Endometrium (tissue), 2 donors: Measurements from ENCODE around the gene CD79B.

Source experiments
- FAIRE-seq: peaks from 2 replicates; lab custom pipeline; 2012; peaks lifted over from hg19 to GRCh38; lab: Jason Lieb, UNC
- donor health status: control.
- donor health status: control.

Gene CD79B

DNA sequence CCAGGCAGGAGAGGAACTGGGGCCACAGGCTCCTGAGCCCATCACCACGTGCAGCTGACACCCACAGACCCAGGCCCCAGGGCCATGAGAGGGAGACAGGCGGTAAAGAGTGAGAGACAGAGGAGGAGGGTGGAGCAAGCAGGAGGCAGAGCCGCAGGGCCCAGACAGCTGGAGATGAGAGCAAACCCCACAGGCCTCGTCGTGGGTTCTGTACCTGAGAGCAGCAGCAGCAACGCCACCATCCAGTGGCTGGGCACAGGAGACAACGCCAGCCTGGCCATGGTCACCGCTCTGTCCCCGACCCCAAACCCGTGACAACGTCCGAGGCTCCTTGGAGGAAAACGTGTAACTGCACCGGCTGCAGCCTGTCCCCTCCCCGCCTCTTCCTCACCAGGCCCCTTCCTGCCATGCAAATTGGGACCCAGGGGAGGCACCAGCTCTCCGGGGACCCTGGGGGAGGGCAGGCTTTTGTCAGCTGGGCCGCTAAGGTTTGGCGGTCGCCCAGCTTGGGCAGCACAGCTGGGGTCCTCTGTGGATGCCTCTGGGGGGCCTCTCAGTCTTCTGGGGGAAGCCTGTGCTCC, at the start of gene CD79B:
Gene CD79B (minus strand): TSS at position 351 of the 581 bp plus-strand sequence. CDS start 70 bp downstream, at position 281.
- FAIRE-seq: no peak

DNA sequence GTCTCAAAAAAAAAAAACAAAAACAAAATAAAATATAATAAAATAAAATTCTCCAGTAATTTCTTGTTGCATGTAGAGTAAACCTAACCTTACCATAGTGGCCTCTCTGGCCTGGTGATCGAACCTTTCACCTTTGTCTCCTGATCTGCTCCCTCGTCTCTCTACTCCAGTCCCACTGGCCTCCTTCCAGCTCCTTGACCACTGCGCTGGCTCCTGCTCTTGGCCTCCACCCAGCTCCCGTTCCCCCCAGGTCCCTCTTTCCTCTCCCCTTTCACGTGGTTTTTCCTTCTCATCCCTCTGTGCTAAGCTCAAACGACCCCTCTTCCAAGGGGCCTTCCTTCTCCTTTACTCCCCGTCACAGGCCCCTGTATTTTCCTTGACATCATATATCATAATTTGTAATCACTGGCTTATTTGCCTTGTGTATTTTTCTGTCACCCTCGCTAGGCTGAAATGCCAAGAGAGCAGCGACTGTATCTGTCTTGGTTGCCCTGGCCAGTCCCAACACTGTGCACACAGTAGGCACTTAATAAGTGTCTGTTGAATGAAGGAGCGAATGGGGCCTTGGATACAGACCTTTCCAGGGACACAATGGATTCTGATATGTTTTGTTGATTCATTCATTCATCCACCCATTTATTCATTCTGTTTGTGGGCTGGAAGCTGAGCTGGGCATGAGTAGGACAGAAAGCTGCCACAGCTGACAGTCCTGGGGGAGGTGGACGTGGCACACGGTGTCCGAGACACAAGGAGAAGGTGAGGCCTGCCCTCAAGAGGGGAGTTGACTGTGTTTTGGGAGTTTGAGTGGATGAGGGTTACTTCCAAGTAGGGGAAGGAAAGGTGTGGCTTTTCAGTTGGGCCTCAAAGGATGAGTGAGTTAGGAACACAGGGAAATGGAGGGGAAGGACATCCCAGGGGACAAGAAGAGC, 46.4 kb upstream of the CD79B start:
- FAIRE-seq: no peak

DNA sequence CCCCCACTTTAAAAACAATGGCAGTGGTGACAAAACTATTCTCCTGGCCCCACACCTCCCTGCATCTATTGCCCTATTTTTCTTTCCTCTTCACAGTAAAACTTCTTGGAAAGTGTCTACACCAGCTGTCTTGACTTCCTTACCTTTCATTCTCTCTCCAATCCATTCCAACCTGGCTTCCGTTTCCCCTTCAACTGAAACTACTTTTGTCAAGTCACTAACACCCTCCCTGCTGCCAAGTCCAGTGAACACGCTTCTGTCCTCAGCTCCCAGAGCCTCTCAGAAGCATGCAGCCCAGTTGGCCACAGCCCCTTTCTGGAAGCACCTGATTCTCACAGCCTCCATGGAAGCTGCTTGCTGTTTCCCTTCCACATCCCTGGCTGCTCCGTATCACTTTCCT, 44.6 kb upstream of the CD79B start:
- FAIRE-seq: no peak

DNA sequence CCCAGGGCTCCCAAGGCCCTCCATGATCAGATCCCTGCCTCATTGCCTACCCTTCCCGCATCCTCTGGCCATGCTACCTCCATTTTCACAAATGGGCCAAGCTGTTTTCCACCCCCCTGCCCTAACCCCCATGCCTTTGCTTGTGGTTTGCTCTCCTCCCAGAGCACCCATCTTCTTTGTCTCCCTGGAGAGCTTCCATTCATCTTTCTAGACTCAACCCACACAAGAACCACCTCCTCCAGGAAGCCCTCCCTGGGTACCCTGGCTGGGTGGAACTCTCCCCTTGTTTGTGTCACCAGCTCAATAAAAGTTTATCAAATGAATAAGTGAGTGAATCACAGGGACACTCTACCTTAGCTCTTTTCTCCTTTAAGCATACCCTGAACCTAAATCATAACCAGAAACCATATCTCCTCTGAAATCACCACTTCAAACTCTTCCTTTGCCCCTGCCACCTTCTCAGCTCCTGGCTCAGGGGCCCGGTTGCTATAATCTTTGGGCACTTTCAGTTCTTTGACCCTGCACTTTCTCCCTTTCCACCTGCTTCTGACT, 43.5 kb upstream of the CD79B start:
- no peak for FAIRE-seq

DNA sequence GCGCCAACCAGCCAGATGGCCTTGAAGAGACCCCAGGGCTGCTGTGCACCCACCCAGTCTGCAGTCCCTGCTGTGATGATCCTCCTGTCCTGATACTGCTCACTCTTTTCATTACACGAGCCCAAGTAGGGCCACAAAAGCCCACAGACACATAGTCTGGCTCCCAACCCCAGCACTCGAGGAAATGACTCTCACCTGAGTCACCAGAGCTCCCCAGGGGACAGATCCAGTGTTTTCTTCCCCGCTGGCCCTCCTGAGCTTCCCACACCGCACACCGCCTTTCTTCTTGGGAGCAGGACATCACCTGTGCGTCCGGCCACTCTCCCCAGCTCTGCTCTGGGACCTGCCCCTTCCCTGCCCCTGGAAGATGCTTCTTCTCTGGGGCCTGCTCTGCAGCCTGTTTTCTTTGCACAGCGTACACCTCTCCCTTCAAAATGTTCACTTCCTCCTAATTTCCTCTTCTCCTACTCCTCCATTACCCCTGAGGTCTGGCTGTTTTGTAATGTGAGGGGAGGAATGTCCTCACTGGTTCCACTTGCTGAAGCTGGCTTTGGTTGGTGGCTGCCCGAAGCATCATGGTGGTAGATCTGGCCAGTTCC, 42.6 kb upstream of the CD79B start:
- FAIRE-seq: no peak

DNA sequence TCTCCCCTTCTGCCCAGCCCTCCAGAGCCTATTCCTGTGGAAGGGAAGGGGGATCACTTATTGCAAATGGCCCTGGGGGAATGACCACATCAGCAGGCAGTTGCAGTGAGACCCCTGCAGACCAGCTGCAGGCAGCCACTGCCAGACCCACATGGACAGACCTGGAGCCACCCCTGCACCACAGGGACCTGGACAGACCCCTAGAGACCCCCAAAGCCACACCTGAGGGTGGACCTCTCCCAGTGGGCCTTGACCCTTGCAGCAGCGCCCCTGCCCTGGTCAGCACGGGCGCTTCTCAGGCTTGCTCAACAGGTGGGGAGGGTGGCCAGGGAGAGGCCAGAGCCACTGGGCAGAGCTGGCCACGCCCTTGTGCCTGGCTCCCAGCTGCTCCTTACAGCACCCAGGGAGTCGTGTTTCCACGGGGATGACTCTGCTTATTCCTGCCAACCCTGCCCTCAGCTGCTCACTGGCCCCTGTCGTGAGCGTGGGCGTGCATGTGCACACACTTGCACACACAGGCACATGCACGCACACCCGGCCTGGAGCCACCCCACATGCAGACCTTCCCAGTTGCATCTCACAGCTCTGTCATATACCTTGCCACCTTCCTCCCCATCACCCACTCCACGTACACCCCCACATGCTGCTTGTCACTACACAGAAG, 41.9 kb upstream of the CD79B start:
- FAIRE-seq: no peak

DNA sequence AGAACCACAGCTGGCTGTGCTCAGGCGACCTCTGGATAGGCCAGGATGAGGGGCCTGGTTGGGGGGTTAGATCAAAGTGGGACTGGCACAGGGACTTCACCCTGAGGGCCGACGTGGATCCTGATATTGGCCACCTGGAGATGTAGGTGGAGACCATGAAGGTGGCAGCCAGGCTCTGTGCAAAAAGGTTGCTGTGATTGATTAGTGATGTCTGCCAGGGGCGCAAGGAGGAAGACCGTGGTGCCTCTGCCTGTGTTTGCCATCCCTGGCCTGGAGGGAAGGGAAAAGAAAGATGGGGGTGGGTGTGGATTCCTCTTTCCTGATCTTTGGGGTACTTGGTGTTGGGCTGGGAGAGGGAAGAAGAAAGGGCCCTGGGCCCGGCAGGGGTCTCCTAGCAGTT, 41.1 kb upstream of the CD79B start:
- no peak for FAIRE-seq

DNA sequence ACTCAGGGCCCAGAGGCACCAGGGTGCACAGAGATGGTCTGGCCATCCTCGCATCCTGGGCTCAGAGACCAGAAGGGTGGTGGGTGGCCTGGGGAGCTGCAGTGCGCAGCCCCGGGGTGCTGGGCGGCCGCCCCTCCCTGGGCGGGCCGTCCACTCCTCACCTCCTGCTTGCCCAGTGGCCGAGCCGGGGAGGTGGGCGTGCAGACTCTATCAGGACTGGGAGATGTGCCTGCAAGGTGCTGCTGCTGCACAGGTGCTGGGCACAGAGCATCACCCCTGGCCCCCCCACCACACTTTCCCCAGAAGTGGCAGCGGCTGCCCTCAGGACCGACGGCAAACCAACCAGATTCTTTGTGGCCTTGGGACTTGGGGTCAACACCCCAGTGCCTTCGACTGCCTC, 40.7 kb upstream of the CD79B start, which contains the start of gene SCN4A:
Gene SCN4A (minus strand): TSS at position 123 of the 400 bp plus-strand sequence. CDS start 77 bp downstream, at position 46.
- no peak for FAIRE-seq

DNA sequence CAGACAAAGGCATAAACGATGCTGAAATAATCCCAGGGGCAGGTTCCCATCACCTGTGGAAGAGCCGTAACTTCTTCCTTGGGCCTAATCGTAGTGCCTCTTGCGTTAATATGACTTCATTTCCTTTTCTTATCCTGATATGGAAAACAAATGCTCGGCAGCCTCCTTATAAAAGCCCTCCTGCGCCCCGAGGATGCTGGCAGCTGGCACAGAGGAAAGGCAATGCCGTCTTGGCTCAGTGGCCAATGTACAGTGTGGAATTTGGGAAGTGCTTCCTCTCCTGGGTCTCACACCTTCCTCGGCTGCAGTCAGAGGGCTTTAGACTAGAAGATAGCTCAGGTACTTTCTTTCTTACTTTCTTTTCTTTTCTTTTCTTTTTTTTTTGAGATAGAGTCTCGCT, 37.1 kb upstream of the CD79B start:
- no peak for FAIRE-seq

DNA sequence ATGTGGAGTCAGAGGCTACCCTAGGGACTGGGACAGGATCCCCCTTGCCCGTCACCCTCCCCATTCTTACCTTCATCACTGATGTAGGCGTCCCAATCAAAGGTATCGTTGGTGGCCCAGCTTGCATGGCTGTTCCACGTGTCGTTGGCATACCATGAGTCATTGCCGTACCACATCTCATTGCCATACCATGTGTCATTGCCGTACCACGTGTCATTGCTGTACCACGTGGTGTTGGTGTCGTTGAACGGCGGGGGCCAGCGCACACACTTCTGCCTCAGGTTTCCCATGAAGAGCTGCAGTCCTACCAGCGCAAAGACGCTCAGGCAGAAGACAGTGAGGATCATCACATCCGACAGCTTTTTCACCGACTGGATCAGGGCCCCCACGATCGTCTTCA, 35.8 kb upstream of the CD79B start:
- no peak for FAIRE-seq

DNA sequence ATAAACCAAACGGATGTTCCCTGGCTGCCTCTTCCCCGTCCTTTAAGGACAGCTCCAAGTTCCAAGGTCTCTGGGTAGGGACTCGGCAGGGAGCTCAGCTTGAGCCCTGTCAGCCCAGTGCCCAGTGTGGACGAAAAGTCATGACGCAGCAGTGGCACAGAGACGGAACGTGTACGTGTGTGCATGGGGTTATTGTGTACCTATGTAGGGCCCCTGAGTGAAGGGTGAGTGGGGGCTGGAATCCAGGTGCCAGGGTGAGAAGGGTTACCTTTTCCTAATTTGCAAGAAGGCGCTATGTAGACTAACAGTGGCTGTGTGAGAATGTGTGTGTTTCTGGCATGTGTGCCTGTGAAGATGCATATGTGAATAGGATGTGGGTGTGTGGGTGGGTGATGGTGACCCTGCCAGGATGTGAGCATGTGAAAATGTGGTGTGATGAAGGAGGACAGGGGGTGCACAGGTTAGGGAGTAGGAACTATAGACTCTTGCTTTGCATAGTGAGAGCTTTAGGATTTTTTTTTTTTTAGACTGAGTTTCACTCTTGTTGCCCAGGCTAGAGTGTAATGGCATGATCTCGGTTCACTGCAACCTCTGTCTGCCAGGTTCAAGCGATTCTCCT, 34.6 kb upstream of the CD79B start:
- FAIRE-seq: no peak

DNA sequence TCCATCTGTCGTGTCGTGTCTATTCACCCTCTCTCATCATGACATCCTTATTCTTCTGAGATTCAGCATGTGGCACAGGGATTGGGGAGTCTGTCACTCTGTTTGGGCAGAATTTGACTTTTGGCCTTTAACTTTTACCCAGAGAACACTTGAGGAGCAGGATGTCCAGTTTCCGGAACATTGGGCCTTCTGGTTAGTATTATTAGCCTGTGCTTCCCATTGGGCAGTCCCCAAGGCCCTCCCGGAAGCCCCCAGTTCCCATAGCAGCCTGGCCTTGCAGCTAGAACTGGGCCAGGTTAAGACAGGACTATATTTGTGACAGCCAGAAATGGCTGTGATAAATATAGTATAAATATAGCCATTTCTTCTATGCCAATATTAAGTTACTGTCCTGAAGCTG, 31.0 kb upstream of the CD79B start:
- no peak for FAIRE-seq

DNA sequence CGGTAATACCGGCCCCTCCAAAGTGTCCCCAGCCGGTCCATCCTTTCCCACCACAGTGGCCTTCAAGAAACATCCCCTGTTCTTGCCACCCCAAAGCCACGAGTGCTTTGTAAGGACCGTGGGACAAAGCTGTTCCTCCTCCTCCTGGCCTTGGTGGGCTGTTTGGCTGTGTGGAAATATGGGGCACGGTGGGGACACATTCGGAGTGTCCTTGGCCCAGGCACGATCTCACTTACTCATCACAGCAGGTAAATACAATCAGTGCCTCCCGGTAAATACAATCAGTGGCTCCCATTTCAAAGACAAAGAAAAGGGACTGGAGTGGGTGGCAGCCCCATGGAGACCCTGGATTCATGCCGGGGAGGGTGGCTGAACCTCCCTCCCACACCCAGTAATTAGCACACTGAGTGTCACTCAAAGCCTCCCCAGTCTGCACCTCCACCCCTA, 30.2 kb upstream of the CD79B start:
- no peak for FAIRE-seq

DNA sequence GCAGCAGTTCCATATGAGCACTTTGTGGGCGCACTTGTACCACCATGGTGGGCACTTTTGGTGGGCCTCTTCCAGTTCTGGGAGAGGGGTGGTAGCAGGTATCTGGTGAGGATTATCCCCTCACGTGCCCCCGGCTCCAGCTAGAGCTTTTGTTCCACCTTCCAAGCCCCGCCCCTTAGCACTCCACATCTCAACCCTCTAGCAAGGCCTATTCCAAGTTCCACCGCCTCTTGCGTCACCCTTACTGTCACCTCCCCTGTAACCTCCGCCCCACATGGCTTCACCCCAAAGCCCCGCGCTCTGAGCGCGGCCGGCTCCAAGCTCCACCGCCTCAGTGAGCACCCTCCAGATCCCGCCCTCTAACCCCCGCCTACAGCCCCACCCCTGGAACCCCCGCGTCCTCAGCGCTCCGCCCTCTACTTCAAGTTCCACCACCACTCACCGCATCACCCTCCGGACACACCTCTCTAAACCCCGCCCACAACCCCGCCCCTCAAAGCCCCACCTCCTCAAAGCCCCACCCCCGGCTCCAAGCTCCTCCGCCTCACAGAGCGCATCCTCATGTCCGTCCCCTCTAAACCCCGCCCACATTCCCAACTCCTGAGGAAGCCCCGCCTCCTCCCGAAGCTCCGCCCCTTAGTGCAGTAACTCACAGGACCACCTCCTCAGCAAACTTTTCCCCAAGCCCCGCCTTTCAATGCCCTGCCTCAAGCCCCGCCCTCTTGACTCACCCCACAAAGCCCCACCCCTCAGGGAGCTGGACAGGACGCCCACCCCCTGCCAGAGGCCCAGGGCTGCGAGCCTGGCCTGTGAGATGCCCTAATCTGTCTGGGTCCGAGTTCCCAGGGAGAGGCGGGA, 29.5 kb upstream of the CD79B start:
- FAIRE-seq: no peak

DNA sequence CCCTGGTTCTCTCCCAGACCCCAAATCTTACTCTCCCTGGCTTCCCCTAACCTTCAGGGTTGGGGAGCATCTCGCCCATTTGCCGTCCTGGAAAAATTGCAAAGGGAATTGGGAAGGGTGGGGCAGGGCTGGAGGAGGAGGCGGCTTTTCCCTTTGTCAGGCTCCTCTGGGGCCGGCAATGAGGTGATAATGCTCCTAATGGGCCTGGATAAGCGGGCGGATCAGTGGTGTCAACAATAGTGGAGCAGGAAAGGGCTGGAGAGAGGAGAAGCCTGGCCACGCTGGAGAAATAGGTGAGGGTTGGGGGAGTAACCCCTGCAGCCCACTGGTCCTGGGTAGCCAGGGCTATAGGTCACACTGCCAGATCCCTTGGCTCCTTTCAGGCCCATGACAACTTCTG, 28.3 kb upstream of the CD79B start:
- no peak for FAIRE-seq

DNA sequence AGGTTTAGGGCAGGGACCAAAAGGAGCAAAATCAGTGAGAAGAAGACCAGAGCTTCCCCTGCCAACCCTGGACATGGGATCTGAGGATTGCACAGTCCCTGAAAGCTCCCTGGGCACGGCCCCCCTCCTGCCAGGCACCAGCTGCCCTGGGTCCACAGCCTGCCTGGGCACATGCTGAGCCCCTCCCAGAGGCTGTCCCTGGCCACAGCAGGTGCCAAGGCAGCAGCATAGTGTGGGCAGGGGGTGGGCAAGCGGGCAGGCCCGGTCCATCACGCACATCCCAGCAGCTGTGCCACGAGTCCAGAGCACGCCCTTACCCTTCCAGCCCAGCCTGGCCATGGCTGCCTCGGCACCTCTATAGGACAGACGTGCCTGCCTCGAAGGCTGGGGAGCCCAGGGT, 27.9 kb upstream of the CD79B start:
- FAIRE-seq: no peak

DNA sequence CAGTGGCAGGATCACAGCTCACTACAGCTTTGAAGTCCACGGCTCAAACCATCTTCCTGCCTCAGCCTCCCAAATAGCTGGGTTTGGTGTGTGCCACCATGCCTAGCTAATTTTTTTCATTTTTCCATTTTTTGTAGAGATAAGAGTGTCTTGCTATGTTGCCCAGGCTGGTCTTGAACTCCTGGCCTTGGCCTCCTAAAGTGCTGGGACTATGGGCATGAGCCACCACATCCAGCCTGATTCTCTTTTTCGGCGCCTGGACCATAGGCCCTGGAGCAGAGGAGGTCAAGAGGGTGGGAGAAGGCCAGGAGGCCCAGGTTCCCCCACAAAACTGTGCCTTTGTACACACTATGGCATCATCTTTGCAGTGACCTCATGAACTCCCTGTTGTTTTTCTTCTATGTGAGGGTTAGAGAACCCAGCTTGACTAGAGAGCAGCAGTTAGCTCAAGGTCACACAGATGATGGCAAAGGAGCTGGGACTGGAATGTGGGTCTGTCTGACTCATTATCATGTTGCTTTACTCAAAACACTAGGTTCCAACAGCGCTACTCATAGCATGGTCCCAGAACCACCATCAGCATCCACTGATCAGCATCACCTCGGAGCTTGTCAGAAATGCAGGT, 24.3 kb upstream of the CD79B start:
- no peak for FAIRE-seq

DNA sequence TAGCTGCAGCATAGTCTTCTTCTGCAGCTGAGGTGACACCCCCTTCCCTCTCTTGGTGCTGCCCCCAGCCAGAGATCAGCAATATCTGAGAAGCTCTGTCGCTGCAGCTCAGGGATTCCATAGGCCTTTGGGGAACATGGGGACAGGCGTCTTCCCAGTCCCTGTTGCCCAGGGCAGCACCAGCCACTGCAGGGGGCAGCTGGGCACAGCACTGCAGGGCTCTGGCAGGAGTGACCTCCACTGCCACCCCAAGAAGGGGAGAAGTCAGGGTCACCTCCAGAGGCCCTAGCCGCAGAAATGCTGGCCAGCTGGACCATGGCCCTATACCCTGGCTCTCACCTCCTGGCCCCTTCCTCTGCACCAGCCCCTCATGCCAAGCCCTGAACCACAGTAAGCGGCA, 23.7 kb upstream of the CD79B start:
- FAIRE-seq: no peak

DNA sequence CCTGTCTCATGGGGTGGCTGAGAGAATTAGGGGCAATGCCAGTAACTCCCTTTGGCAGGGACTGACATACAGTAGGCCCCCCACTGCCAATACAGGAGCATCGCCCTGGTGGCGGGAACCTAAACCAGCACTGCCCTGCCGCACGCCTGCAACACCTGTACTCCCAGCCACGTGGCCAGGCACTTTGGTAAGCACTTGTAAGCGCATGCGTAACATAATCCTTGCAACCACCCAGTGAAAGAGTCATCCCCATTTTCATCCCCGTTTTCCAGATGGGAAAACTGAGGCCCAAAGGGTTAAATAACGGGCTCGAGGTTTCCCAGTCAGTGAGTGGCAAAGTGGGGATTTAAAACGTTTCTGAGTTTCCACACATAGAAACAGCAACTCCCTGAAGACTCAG, 23.1 kb upstream of the CD79B start:
- no peak for FAIRE-seq

DNA sequence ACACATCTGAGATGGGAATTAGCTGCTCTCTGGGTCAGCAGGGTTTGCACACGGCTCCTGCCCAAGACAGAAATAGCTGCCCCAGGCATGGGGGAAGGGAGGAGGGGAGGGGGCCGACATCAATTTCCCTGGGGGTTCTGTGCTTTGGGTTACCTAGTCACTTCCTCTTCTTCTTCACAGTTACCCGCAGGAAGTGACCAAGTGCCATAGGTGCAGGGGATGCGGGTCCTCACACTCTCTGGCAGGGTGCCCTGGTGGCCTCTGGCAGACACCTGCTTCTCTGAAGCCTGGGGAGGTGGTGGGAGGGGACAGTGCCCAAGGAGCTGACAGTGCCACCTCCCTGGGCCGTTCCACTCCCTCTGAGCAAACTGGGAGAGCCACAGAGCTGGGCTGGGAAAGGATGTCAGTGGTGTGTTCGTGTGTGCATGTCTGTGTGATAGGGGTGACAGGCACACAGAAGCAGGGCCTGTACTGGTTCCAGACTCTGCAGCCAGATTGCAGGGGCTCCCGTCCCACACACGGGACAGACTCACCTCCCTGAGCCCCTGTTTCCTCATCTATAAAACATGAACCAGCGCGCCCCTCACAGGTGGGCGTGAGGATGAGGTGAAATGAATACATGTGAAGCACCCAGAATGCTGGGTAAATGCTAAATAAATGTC, 22.4 kb upstream of the CD79B start:
- FAIRE-seq: no peak
